ENCODE results near the gene SLU7. TPM values are rescaled to one million over a fixed set of nuclear protein-coding genes. Genes with fewer than 3 reads are reported as not detected.

Gene SLU7
- polyA plus RNA-seq, 1 donor = 40.5 TPM

DNA sequence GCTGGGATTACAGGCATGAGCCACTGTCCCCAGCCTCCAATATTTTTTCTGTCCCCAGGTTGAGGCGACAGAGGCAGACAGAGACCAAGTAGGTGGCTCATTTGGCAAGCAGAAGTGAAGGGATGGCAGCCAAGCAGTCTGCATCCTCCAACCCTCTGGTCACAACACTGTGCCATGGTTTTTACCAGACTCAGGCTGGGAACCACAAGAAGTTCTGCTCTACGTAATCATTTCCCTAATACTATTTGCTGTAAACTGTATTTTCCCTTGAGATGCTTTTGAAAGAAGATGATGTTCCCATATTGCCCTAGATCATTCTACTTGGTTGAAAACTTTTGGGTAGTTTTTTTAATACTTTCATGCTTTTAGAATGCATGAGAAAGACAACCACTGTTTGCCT, 43.3 kb upstream of the SLU7 start:
- Histone ChIP-seq H3K36me3 (ENCODE audit: control insufficient read depth, insufficient read depth, low read length) (no peaks in the 10 kb centered on the region), H3K27ac (ENCODE audit: low read length) (no peak overlapping the region), H3K4me3 (ENCODE audit: low read length) (no peak overlapping the region), H3K4me1 (ENCODE audit: control insufficient read depth, insufficient read depth, low read length) (peaks cover 9% of the 10 kb centered on the region), H3K9me3 (ENCODE audit: control insufficient read depth, low read depth, low read length) (no peaks in the 10 kb centered on the region), H3K27me3 (ENCODE audit: control insufficient read depth, insufficient read depth, low read length) (no peaks in the 10 kb centered on the region)
- DNase-seq = no peak
- 83% methylated on average over 1 of the region's 2 CpGs for WGBS (ENCODE audit: insufficient coverage, low lambda C conversion rate)

DNA sequence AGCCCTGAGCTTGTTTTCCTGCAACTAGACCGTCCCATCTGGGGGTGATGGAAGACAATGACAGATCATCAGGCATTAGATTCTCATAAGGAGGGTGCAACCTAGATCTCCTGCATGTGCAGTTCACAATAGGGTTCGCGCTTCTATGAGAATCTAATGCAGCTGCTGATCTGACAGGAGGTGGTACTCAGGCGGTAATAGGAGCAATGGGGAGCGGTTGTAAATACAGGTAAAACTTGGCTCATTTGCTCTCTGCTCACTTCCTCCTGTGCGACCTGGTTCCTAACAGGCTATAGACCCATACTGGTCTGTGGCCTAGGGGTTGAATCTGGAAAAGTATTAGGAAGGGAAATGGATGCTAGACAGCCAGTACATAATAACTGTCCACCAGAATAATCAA, 42.5 kb upstream of the SLU7 start:
- Histone ChIP-seq H3K27me3 (ENCODE audit: control insufficient read depth, insufficient read depth, low read length) (no peaks in the 10 kb centered on the region), H3K4me3 (ENCODE audit: low read length) (no peak overlapping the region), H3K27ac (ENCODE audit: low read length) (no peak overlapping the region), H3K4me1 (ENCODE audit: control insufficient read depth, insufficient read depth, low read length) (peaks cover 9% of the 10 kb centered on the region), H3K36me3 (ENCODE audit: control insufficient read depth, insufficient read depth, low read length) (no peaks in the 10 kb centered on the region), H3K9me3 (ENCODE audit: control insufficient read depth, low read depth, low read length) (no peaks in the 10 kb centered on the region)
- DNase-seq = no peak
- WGBS (ENCODE audit: insufficient coverage, low lambda C conversion rate) = no CpG with 5 or more reads among the region's 6 CpGs

DNA sequence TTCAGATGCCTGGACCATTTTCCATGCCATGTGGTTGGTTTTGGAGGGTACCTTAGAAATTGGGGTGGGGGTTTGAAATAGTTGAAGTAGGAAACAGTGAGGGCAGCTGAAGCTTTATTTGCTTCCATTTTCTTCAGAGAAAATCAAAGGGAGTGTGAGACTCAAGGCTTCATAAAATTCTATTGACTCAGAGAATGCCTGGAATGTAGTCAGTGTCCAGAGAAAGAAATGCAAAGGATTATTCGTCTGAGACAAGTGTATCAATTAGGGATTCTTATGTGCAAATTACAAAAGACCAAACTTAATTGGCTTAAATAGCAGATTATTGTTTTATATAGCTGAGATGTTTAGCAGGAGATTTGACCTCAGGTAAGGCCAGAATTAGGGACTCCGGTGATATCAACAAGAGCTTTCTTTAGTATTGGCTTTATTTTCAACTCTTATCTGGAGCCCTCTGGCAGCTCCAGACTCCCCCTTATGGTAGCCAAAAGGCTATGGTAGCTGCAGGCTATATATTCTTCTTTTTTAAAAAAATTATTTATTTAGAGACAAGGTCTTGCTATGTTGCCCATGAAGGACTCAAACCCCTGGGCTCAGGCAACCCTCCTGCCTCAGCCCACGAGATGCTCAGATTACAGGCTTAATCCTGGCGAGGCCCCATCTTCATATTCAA, 41.6 kb upstream of the SLU7 start:
- 29% methylated on average over 1 of the region's 4 CpGs for WGBS (ENCODE audit: insufficient coverage, low lambda C conversion rate)

DNA sequence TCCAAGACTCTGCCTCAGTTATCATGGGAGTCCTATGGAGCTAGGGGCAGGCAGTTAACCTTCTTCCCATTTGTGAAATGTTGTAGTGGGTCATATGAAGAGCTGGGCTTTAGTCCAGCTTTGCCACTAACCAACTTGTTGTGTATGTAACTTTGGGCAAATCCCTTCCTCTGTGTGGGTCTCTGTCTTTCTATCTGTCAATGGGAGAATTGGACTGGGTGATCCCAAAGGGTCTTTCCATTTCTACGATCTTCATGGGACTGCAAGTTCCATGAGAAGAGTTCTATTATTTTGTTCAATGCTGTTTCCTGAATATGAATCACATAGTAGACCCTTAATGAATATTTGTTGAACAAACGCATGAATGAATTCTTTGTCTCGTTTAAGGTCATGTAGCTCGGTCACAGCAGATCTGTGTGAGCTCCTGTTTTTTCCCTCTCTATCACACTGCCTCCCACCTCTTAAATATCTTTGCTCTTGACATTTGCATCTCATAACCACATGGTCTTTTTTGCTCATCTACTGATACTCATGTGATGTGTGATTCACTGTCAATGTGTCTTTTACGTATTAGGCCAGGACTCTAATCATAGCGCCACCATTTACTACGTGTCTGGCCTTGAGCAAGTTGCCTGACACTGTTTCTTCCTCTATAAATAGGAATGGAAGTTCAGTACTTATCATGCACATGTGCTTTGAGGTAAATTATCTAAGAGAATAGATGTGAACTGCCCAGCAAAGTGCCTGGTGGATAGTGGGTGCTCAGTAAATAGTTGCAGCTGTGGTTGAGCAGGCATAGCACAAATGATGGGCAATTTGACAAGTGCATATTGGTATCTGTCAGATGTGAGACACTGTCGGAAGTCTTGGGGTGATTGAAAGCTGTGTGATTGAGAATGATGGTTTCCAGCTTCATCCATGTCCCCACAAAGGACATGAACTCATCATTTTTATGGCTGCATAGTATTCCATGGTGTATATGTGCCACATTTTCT, 40.2 kb upstream of the SLU7 start:
- H3K4me1 ChIP-seq (ENCODE audit: control insufficient read depth, insufficient read depth, low read length) = peaks cover 6% of the 10 kb centered on the region
- no peaks in the 10 kb centered on the region for H3K36me3 ChIP-seq (ENCODE audit: control insufficient read depth, insufficient read depth, low read length)
- 94% methylated on average over 3 of the region's 8 CpGs for WGBS (ENCODE audit: insufficient coverage, low lambda C conversion rate)
- no peak overlapping the region for H3K27ac ChIP-seq (ENCODE audit: low read length)
- no peak for DNase-seq
- no peaks in the 10 kb centered on the region for H3K27me3 ChIP-seq (ENCODE audit: control insufficient read depth, insufficient read depth, low read length)
- no peaks in the 10 kb centered on the region for H3K9me3 ChIP-seq (ENCODE audit: control insufficient read depth, low read depth, low read length)
- H3K4me3 ChIP-seq (ENCODE audit: low read length) = no peak overlapping the region

More for the DNA sequence above, 41.6 kb upstream of the SLU7 start:
- Histone ChIP-seq H3K4me1 (ENCODE audit: control insufficient read depth, insufficient read depth, low read length) (peaks cover 9% of the 10 kb centered on the region), H3K27ac (ENCODE audit: low read length) (no peak overlapping the region), H3K9me3 (ENCODE audit: control insufficient read depth, low read depth, low read length) (no peaks in the 10 kb centered on the region), H3K36me3 (ENCODE audit: control insufficient read depth, insufficient read depth, low read length) (no peaks in the 10 kb centered on the region), H3K27me3 (ENCODE audit: control insufficient read depth, insufficient read depth, low read length) (no peaks in the 10 kb centered on the region), H3K4me3 (ENCODE audit: low read length) (no peak overlapping the region)
- no peak for DNase-seq

DNA sequence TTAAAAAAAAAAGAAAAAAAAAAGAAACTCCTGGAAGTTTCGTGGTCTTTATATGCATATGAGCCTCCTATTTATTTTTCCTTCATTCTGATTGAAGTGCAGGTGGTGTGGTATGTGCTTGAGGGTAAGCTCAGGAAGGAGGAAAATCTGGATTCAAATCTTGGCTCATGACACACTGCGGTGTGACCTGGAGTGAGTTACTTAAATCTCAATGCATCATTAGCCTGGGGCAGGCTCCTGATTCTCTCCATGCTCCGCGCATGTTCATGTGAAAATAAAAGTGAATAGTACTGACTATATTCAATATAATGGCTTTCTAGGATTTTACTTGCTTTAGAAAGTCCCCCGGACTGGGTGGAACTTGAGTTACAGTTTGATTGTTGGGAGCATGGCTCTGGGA, 38.4 kb upstream of the SLU7 start:
- 100% methylated on average over 3 of the region's 5 CpGs for WGBS (ENCODE audit: insufficient coverage, low lambda C conversion rate)
- Histone ChIP-seq H3K9me3 (ENCODE audit: control insufficient read depth, low read depth, low read length) (no peaks in the 10 kb centered on the region), H3K27me3 (ENCODE audit: control insufficient read depth, insufficient read depth, low read length) (no peaks in the 10 kb centered on the region), H3K4me1 (ENCODE audit: control insufficient read depth, insufficient read depth, low read length) (no peaks in the 10 kb centered on the region), H3K27ac (ENCODE audit: low read length) (no peak overlapping the region), H3K36me3 (ENCODE audit: control insufficient read depth, insufficient read depth, low read length) (no peaks in the 10 kb centered on the region), H3K4me3 (ENCODE audit: low read length) (no peak overlapping the region)
- DNase-seq = no peak

DNA sequence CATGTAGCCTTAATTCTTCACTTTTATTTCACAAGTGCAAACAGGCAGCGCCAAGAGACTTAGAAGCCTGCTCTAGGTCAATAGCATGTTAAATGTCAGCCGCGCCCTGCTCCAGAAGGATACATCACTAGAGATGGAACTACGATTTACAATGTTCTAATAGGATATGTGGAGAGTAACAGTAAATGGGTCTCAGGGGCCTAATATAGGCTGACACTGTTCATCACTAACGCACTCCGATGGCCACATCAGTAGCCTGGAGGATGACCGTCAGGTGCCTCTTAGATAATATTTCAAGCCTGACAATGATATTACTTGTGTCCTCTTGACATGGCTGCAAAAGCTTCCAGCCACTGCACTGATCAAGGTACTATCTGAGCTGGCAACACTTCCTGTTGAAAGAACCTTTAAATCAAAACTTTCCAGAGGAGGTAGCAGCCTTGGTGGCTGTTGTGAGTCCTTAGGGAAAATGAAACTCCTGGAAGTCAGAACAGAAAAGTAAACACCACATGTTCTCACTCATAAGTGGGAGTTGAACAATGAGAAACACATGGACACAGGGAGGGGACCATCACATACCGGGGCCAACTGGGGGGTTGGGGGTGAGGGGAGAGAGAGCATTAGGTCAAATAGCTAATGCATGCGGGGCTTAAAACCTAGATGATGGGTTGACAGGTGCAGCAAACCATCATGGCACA, 37.7 kb upstream of the SLU7 start:
- Histone ChIP-seq H3K36me3 (ENCODE audit: control insufficient read depth, insufficient read depth, low read length) (no peaks in the 10 kb centered on the region), H3K27me3 (ENCODE audit: control insufficient read depth, insufficient read depth, low read length) (no peaks in the 10 kb centered on the region), H3K4me3 (ENCODE audit: low read length) (no peak overlapping the region), H3K4me1 (ENCODE audit: control insufficient read depth, insufficient read depth, low read length) (no peaks in the 10 kb centered on the region), H3K27ac (ENCODE audit: low read length) (no peak overlapping the region), H3K9me3 (ENCODE audit: control insufficient read depth, low read depth, low read length) (no peaks in the 10 kb centered on the region)
- DNase-seq = no peak
- no CpG with 5 or more reads among the region's 9 CpGs for WGBS (ENCODE audit: insufficient coverage, low lambda C conversion rate)

DNA sequence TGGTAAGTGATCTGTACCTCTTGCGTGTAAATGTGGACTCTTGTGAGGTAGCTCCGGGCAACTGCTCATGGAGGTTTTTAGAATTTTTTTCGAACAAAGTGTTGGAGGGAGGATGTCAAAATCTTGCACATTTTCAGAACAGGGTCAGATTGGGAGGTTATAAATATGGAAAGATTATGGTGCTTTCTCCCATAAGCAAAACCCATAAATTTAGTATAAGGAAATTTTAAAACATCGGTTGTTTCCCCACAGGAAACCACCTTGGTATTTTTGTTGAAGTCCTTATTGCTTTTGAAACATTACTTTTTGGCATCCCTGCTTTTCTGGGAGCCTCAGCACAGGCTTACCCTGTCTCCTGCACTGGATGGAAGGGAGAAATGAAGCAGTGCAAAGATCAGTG, 36.7 kb upstream of the SLU7 start:
- Histone ChIP-seq H3K36me3 (ENCODE audit: control insufficient read depth, insufficient read depth, low read length) (no peaks in the 10 kb centered on the region), H3K9me3 (ENCODE audit: control insufficient read depth, low read depth, low read length) (no peaks in the 10 kb centered on the region)

DNA sequence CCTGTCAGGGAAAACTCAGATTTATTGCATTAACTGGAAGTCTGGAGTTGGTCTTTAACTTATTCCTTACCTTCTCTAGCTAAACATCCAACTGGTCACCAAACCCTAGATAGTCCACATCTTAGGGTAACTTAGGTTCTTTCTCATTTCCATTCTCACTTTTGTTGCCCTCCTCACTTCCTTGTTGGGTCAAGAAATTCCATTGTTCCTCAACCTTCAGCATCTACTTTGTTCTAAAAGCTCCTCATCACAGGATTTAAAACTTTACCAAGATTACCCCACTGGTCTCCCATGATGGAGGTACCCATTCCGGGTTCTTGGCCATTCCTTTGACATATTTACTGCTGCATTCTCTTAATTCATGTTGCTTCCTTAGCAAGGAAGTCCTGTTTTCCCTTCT, 34.9 kb upstream of the SLU7 start:
- Histone ChIP-seq H3K27ac (ENCODE audit: low read length) (no peak overlapping the region), H3K36me3 (ENCODE audit: control insufficient read depth, insufficient read depth, low read length) (no peaks in the 10 kb centered on the region), H3K27me3 (ENCODE audit: control insufficient read depth, insufficient read depth, low read length) (no peaks in the 10 kb centered on the region), H3K9me3 (ENCODE audit: control insufficient read depth, low read depth, low read length) (no peaks in the 10 kb centered on the region), H3K4me3 (ENCODE audit: low read length) (no peak overlapping the region), H3K4me1 (ENCODE audit: control insufficient read depth, insufficient read depth, low read length) (no peaks in the 10 kb centered on the region)
- no CpG with 5 or more reads among the region's 1 CpG for WGBS (ENCODE audit: insufficient coverage, low lambda C conversion rate)
- no peak for DNase-seq

More for the DNA sequence above, 36.7 kb upstream of the SLU7 start:
- Histone ChIP-seq H3K27ac (ENCODE audit: low read length) (no peak overlapping the region), H3K27me3 (ENCODE audit: control insufficient read depth, insufficient read depth, low read length) (no peaks in the 10 kb centered on the region), H3K4me3 (ENCODE audit: low read length) (no peak overlapping the region), H3K4me1 (ENCODE audit: control insufficient read depth, insufficient read depth, low read length) (no peaks in the 10 kb centered on the region)
- 83% methylated on average over 2 of the region's 4 CpGs for WGBS (ENCODE audit: insufficient coverage, low lambda C conversion rate)
- no peak for DNase-seq

DNA sequence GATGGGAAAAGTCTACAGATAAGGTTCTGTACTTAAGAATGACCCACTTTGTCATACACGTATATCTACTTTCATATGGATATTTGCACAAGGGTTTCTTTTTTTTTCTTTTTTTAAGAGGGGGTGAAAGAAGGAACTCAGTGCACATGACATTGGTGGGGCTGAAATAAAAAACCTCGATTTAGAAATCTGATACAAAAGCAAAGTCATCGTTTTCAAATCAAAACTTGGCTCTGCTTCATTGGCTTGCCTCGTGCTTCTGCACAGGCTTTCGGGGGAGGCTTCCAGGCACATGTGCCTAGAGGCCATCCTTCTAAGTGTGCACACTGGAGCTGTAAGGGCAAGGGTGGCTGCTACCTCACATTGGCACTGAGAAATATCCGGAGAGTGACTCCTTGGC, 33.9 kb upstream of the SLU7 start:
- no peak for DNase-seq
- H3K36me3 ChIP-seq (ENCODE audit: control insufficient read depth, insufficient read depth, low read length) = no peaks in the 10 kb centered on the region
- 100% methylated on average over 2 of the region's 6 CpGs for WGBS (ENCODE audit: insufficient coverage, low lambda C conversion rate)

DNA sequence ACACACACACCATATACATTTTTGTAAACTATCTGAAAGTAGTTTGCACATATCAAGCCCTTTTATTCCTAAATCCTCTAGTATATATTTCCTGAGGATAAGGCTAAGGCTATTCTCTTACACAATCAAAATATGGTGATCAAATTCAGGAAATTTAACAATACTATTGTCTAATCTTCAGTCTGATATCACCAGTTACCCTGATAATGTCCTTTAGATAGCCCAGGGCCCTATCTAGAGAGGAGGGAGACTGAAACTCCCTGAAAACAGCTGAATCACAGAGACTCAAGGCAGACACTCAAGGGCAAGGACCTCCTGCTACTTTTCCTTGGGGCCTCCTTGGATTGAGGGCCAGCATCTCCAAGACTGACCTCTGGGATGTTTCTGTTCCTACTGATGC, 33.2 kb upstream of the SLU7 start:
- DNase-seq = no peak
- Histone ChIP-seq H3K9me3 (ENCODE audit: control insufficient read depth, low read depth, low read length) (no peaks in the 10 kb centered on the region), H3K36me3 (ENCODE audit: control insufficient read depth, insufficient read depth, low read length) (no peaks in the 10 kb centered on the region), H3K27me3 (ENCODE audit: control insufficient read depth, insufficient read depth, low read length) (no peaks in the 10 kb centered on the region), H3K27ac (ENCODE audit: low read length) (no peak overlapping the region), H3K4me3 (ENCODE audit: low read length) (no peak overlapping the region), H3K4me1 (ENCODE audit: control insufficient read depth, insufficient read depth, low read length) (no peaks in the 10 kb centered on the region)

More for the DNA sequence above, 33.9 kb upstream of the SLU7 start:
- Histone ChIP-seq H3K9me3 (ENCODE audit: control insufficient read depth, low read depth, low read length) (no peaks in the 10 kb centered on the region), H3K4me3 (ENCODE audit: low read length) (no peak overlapping the region), H3K4me1 (ENCODE audit: control insufficient read depth, insufficient read depth, low read length) (no peaks in the 10 kb centered on the region), H3K27me3 (ENCODE audit: control insufficient read depth, insufficient read depth, low read length) (no peaks in the 10 kb centered on the region), H3K27ac (ENCODE audit: low read length) (no peak overlapping the region)

Measured in large intestine (tissue), 3 donors.